PC-9 (cell line): ENCODE measurements around the gene SALL1. TPM values are rescaled to one million over a fixed set of nuclear protein-coding genes. Genes with fewer than 3 reads are reported as not detected.

Experiments
- BruUV-seq: library from RNA; stranded (reverse); fragments of 400-500 nt; replicated peaks from 2 replicates; lab custom pipeline; 2021; lab: Mats Ljungman, UMichigan
- CTCF ChIA-PET: fragments of 300-600 bp; sonication (Branson Sonifier 250); formaldehyde crosslinking; loops from one replicate; lab custom pipeline; 2022; ENCODE audit warnings: antibody characterized with exemption; lab: Charles Lee
- POLR2A ChIA-PET: fragments of 300-600 bp; sonication (Branson Sonifier 250); formaldehyde crosslinking; loops from one replicate; lab custom pipeline; 2022; ENCODE audit warnings: antibody characterized with exemption; ENCODE audit not compliant: unreplicated experiment; lab: Charles Lee
- DNase-seq, 2 experiments: peaks; one replicate each; pipeline versions ENCODE4 v3.0.0 to v3.0.0-alpha.2; 2015 to 2022; ENCODE audit warnings: mixed read lengths in 1 of 2
- H2AFZ ChIP-seq: fragments of 200-600 bp; sonication (generic); 2 replicates; pipeline ENCODE4 v1.8.1; 2017; ENCODE audit warnings: antibody characterized with exemption
- H3F3A ChIP-seq: fragments of 200-600 bp; sonication (generic); 2 replicates; pipeline ENCODE4 v1.8.1; 2017; ENCODE audit warnings: antibody characterized with exemption, mild to moderate bottlenecking, low read depth; ENCODE audit not compliant: insufficient read depth
- H3K27ac ChIP-seq: fragments of 200-600 bp; sonication (generic); 2 replicates; pipeline ENCODE4 v1.6.1; 2016; ENCODE audit warnings: mixed run types
- H3K27me3 ChIP-seq: fragments of 200-600 bp; sonication (generic); 2 replicates; pipeline ENCODE4 v1.6.1; 2016; ENCODE audit warnings: low read depth, mixed run types; ENCODE audit not compliant: insufficient read depth
- H3K36me3 ChIP-seq: fragments of 200-600 bp; sonication (generic); 2 replicates; pipeline ENCODE4 v1.6.1; 2016; ENCODE audit warnings: low read depth, mixed run types
- H3K4me1 ChIP-seq: fragments of 200-600 bp; sonication (generic); replicated peaks from 2 replicates; pipeline ENCODE4 v1.6.1; 2016; ENCODE audit warnings: mixed run types; ENCODE audit not compliant: insufficient read depth
- H3K4me2 ChIP-seq: fragments of 200-600 bp; sonication (generic); 2 replicates; pipeline ENCODE4 v1.6.1; 2017; ENCODE audit warnings: mixed run types
- H3K4me3 ChIP-seq: fragments of 200-600 bp; sonication (generic); 2 replicates; pipeline ENCODE4 v1.6.1; 2016; ENCODE audit warnings: mixed run types
- H3K79me2 ChIP-seq: fragments of 200-600 bp; sonication (generic); 2 replicates; pipeline ENCODE4 v1.6.1; 2017; ENCODE audit warnings: low read depth, mixed run types
- H3K9me2 ChIP-seq: fragments of 200-600 bp; sonication (generic); 2 replicates; pipeline ENCODE4 v1.8.1; 2017; ENCODE audit warnings: mild to moderate bottlenecking; ENCODE audit not compliant: insufficient read depth
- H3K9me3 ChIP-seq: fragments of 200-600 bp; sonication (generic); 2 replicates; pipeline ENCODE4 v1.8.1; 2016; ENCODE audit warnings: low read depth; ENCODE audit not compliant: insufficient read depth
- H4K20me1 ChIP-seq: fragments of 200-600 bp; sonication (generic); 2 replicates; pipeline ENCODE4 v1.8.1; 2017; ENCODE audit not compliant: insufficient read depth
- CTCF ChIP-seq: fragments of 200-600 bp; sonication (generic); conservative IDR thresholded peaks from 2 replicates; pipeline ENCODE4 v1.6.1; 2017; ENCODE audit warnings: mixed run types, antibody characterized with exemption, mild to moderate bottlenecking, moderate library complexity
- EZH2 ChIP-seq: fragments of 200-600 bp; sonication (generic); IDR thresholded peaks from 2 replicates; pipeline ENCODE4 v1.8.0; 2017; ENCODE audit warnings: antibody characterized with exemption, low read depth
- intact Hi-C: fragments of 100-400 bp; cut with micrococcal nuclease; formaldehyde crosslinking; loops from one replicate; pipeline ENCODE4 v1.10.0; 2022; ENCODE audit not compliant: unreplicated experiment
- total RNA-seq: library from RNA; stranded (reverse); gene quantifications from 2 replicates; pipeline ENCODE4 v1.2.3, GENCODE V29; 2021

SALL1 gene
- total RNA-seq, 1 experiment from 2014 or later: not detected

GRCh38 chr16:51106535-51106934, 44.5 kb downstream of the SALL1 start:
- no peak overlapping the region for H2AFZ ChIP-seq
- CTCF ChIA-PET: no interaction called here

GRCh38 chr16:51103590-51103989, 47.5 kb downstream of the SALL1 start:
- no peaks in the 10 kb centered on the region for H3K9me3 ChIP-seq
- intact Hi-C loops: no loop called here
- no peaks in the 10 kb centered on the region for H3K9me2 ChIP-seq
- no peaks in the 10 kb centered on the region for H3K79me2 ChIP-seq
- DNase-seq: no peak
- H4K20me1 ChIP-seq: no peaks in the 10 kb centered on the region
- H3F3A ChIP-seq: no peaks in the 10 kb centered on the region
- TF ChIP-seq CTCF: no peak
- no peak for TF ChIP-seq EZH2
- no peaks in the 10 kb centered on the region for H3K27me3 ChIP-seq
- no peak overlapping the region for H3K27ac ChIP-seq
- no peak overlapping the region for H3K4me2 ChIP-seq
- H3K36me3 ChIP-seq: no peaks in the 10 kb centered on the region
- BruUV-seq: no TSS peak
- ChIA-PET CTCF (no interaction called here), POLR2A (no interaction called here)
- H2AFZ ChIP-seq: no peak overlapping the region
- H3K4me1 ChIP-seq: no peaks in the 10 kb centered on the region
- H3K4me3 ChIP-seq: no peak overlapping the region

More at GRCh38 chr16:51106535-51106934, 44.5 kb downstream of the SALL1 start:
- Histone ChIP-seq H3K4me2 (no peak overlapping the region), H3K27ac (no peak overlapping the region), H3K79me2 (no peaks in the 10 kb centered on the region), H3F3A (no peaks in the 10 kb centered on the region), H3K36me3 (no peaks in the 10 kb centered on the region), H3K4me3 (no peak overlapping the region), H3K9me3 (no peaks in the 10 kb centered on the region), H4K20me1 (no peaks in the 10 kb centered on the region), H3K9me2 (no peaks in the 10 kb centered on the region), H3K27me3 (peaks cover 4% of the 10 kb centered on the region), H3K4me1 (no peaks in the 10 kb centered on the region)
- POLR2A ChIA-PET: no interaction called here
- BruUV-seq: no TSS peak
- intact Hi-C loops: no loop called here
- DNase-seq: no peak
- TF ChIP-seq CTCF (no peak), EZH2 (no peak)

GRCh38 chr16:51097729-51098128, 53.3 kb downstream of the SALL1 start:
- no TSS peak for BruUV-seq
- ChIA-PET CTCF (no interaction called here), POLR2A (no interaction called here)
- Histone ChIP-seq H3K27ac (no peak overlapping the region), H3K4me1 (no peaks in the 10 kb centered on the region), H3K4me3 (no peak overlapping the region), H3K27me3 (peaks cover 28% of the 10 kb centered on the region), H3K9me3 (no peaks in the 10 kb centered on the region), H3K9me2 (no peaks in the 10 kb centered on the region), H3F3A (no peaks in the 10 kb centered on the region), H3K36me3 (no peaks in the 10 kb centered on the region), H3K79me2 (no peaks in the 10 kb centered on the region), H3K4me2 (no peak overlapping the region), H2AFZ (no peak overlapping the region), H4K20me1 (no peaks in the 10 kb centered on the region)
- TF ChIP-seq CTCF (no peak), EZH2 (no peak)
- intact Hi-C loops: no loop called here
- no peak for DNase-seq
